DMS53 (cell line): Measurements from ENCODE around the gene GPR155.
"Not testable (repeated sequence)": the region's sequence is repeated elsewhere in the genome, so short reads cannot be mapped to it uniquely, and the experiment has no call there.

Source experiments
- DNase-seq: peaks from one replicate; lab custom pipeline; 2025; lab: John Stamatoyannopoulos, UW

GPR155 gene

GRCh38 chr2:174438146-174438886 is 48.5 kb downstream of the GPR155 start:
- no peak for DNase-seq

DNA sequence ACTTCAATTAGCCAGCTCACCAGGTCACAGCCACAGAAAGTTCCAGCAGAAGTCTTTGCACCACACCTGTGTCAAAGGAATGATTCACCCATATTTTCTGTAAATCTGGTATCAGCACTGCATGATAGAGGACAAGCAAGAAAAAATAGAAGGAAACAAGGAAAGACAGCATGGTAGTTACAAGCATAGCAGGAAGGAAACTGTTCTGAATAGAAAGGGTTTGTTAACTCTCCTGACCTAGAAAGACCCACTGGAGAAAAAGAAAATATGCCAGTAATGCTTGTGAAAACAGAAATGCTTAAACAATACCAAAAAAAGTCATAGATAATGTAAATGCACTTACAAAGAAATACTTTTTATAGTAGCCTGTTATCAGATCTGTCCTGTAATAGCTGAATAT is 50.5 kb downstream of the GPR155 start:
- no peak for DNase-seq

DNA sequence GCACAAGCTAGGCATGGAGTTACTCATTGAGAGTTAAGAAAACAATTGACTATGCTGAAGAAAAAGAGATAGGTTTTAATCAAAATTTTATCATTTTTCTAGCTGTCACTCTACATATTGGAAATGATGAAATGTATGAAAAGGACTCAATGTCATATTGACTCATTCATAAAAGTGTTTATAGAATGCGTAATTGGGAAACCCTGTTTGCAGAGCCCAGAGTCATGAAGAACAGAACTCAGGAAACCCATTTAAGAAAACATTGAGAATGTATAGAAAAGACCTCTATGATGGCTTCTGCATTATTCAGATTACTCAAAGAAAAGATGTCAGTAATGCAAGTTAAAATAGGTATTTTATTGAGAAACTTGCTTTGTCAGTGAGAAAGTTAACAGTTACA is 54.9 kb downstream of the GPR155 start:
- DNase-seq: no peak

DNA sequence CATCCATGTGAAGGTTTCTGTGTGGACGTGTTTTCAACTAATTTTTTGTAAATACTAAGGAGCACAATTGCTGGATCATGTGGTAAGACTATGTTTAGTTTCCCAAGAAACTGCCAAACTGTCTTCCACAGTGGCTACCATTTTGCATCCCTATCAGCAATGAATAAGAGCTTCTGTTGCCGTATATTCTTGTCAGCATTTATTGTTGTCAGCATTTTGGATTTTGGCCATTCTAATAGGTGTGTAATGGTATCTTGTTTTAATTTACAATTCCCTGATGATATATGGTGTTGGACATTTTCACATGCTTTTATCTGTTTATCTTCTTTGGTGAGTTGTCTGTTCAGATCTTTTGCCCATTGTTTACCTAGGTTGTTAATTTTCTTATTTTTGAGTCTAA is 56.8 kb downstream of the GPR155 start:
- DNase-seq: no peak

GRCh38 chr2:174428214-174428613 is 58.6 kb downstream of the GPR155 start:
- DNase-seq: peak; percentile 81

GRCh38 chr2:174412256-174412655 is 74.6 kb downstream of the GPR155 start:
- no peak for DNase-seq

GRCh38 chr2:174410039-174410438 is 76.8 kb downstream of the GPR155 start:
- DNase-seq: not testable (repeated sequence)

DNA sequence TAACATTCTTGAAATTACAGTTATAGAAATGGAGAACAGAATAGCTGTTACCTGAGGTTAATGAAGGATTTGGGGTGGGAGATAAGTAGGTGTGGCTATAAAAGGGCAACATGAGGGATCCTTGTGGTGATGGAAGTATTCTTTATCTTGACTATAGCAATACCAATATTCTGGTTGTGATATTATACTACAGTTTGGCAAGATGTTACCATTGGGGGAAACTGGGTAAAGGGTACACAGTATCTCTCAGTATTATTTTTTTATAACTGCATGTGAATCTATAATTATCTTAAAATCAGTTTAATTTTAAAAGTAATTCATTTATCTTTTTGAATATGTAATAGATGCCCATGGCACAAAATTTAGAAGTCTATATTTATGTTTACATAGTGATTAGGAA is 83.2 kb downstream of the GPR155 start:
- DNase-seq: no peak

GRCh38 chr2:174400853-174401252 is 86.0 kb downstream of the GPR155 start:
- DNase-seq: no peak

DNA sequence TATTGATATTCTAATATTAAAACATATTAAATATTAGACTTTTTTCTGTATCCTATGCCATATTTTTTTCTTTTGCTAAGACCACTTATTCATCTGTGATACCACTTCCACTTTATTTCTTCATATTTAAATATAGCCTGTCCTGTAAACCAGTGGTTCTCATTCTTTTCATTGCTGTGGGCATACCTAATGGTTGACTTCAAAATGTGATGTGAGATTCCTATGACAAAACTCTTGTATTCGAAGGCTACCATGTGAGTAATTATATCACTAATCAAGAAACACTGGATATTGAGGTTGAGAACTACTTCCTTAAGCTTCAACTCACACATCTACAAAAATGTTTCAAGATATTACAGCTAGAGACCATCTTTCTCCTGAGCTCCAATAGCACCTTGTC is 87.7 kb downstream of the GPR155 start:
- no peak for DNase-seq

DNA sequence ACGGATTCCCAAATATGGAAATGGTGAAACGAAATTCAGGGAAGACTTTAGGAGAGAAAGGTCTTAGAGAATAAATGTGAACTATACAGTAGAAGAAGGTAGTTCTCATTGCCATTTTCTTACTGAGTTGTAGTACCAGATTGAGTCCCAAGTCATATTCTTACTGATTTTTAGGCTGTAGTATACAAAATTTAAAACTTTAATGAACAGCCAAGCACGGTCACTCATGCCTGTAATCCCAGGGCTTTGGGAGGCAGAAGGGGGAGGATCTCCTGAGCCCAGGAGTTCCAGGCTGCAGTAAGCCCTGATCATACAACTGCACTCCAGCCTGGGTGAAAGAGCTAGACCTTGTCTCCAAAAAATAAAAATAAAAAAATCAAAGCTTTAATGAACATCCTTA is 89.1 kb downstream of the GPR155 start:
- DNase-seq: no peak

- peak; percentile 87 for DNase-seq
These were observed 90.7 kb downstream of the GPR155 start for GRCh38 chr2:174395969-174396630.

DNA sequence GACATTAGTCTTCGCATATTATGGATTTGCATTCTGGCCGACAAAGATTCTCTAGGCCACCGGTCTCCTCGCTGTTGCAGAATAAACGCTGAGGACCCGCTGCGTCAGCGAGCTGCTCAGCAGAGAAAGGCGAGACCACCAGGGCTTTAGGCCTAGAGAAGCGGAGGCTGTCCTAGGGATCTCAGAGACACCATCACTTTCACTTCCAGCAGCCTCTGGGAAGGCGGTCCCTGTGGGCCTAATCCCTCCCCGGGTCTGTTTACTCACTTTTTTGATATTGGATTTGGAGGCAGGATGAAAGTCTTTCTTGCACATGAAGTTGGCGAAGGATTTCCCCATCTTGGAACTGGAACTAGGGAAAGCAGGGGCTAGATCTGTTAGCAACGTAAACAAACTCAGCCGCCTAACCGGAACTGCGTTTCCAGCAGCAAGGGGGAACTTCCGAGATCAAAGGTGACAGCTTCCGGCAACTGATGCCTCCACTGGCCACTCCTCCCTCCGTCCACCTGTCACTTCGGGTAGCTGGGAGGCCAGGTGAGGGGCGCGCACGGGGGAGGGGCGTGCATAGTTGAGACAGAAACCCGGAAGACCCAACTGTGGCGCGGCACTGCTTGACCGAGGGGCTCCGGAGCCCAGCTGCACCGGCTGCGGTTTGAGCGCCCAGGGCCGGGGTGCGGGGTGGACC is 91.4 kb downstream of the GPR155 start, which contains the start of gene SCRN3:
Gene SCRN3, plus strand, starts transcription at position 447 of the 685 bp plus-strand sequence. CDS start 2,554 bp downstream, outside the sequence.
- DNase-seq: peak; percentile 97

- no peak for DNase-seq
These were observed 94.1 kb downstream of the GPR155 start for GRCh38 chr2:174392706-174393105.

DNA sequence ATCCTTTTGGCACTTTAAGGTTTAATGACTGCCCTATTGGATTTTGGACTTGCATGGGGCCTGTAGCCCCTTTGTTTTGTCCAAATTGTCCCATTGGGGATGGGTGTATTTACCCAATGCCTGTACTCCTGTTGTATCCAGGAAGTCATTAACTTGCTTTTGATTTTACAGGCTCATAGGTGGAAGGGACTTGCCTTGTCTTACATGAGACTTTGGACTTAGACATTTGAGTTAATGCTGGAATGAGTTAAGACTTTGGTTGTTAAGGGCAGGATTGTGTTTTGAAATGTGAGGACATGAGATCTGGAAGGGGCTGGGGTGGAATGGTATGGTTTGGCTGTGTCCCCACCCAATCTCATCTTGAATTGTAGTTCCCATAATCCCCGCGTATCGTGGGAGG is 96.5 kb downstream of the GPR155 start:
- DNase-seq: not testable (repeated sequence)

- no peak for DNase-seq
These were observed 97.3 kb downstream of the GPR155 start for GRCh38 chr2:174389542-174389941.

GRCh38 chr2:174388706-174389105 is 98.1 kb downstream of the GPR155 start:
- DNase-seq: not testable (repeated sequence)

DNA sequence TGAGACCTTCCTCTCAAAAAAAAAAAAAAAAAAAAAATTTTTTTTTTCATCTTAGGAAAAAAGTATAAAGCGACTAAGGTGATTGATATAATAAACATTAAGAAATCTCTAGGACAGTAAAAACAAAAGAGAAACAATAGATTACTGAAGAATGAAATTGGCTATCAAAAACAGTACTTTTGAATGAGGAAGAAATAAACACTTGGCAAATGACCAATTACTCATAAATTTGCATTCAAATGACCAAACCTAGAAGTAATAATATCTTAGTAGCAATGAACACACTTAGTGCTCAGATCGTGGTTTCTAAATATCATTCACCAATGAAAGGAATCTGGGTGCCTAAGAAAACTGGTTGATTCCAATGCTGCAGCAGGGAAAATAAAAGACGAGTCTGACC is 101.6 kb downstream of the GPR155 start:
- no peak for DNase-seq

DNA sequence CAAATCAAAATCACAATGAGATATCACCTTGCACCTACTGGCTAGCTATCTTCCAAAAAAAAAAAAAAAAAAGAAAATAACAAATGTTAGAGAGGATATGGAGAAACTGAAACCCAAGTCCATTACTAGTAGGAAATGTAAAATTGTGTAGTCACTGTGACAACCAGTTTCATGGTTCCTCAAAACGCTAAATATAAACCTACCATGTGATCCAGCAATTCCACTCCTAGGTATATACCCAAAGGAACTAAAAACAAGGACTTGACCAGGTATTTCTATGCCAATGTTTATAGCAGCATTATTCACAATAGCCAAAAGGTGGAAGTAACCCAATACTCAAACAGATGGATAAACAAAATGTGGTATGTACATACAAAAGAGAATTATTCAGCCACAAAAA is 103.0 kb downstream of the GPR155 start:
- DNase-seq: peak; percentile 14
